ENCODE data around the gene CNTN3.

GRCh38 chr3:74648107-74648506, 33.6 kb upstream of the CNTN3 start:
- TF ChIP-seq CTCF (IDR thresholded peaks at IDR 0.05) (no peak), POLR2A (IDR thresholded peaks at IDR 0.05) (no peak)

Data from uterus (tissue), 2 donors.